Small intestine (tissue), 7 donors: Measurements from ENCODE around the gene EPN3. TPM values are rescaled to one million over a fixed set of nuclear protein-coding genes. Genes with fewer than 3 reads are reported as not detected.

Experiments used
- DNase-seq, 2 donors: peaks; one replicate each; pipeline versions ENCODE4 v3.0.0 to v3.0.0-alpha.2; 2013
- FAIRE-seq: peaks from 2 replicates; lab custom pipeline; 2012; peaks lifted over from hg19 to GRCh38; lab: Jason Lieb, UNC
- H3K27ac ChIP-seq, 3 donors: one replicate each; pipeline ENCODE4 v1.5.1; 2013; ENCODE audit warnings: low read length in 2 of 3, mild to moderate bottlenecking in 2 of 3, control low read depth in 1 of 3, inconsistent platforms in 1 of 3, low read depth in 1 of 3, moderate library complexity in 1 of 3
- H3K27me3 ChIP-seq, 3 donors: one replicate each; pipeline ENCODE4 v1.6.1; 2013; ENCODE audit warnings: low read length in 3 of 3, inconsistent platforms in 1 of 3; ENCODE audit not compliant: control insufficient read depth in 3 of 3, insufficient read depth in 3 of 3
- H3K36me3 ChIP-seq, 3 donors: one replicate each; pipeline ENCODE4 v1.6.1; 2013; ENCODE audit warnings: low read length in 3 of 3, inconsistent platforms in 1 of 3, low read depth in 1 of 3, mild to moderate bottlenecking in 1 of 3, moderate library complexity in 1 of 3; ENCODE audit not compliant: control insufficient read depth in 3 of 3, insufficient read depth in 2 of 3
- H3K4me1 ChIP-seq, 3 donors: one replicate each; pipeline ENCODE4 v1.6.1; 2013; ENCODE audit warnings: low read length in 2 of 3, inconsistent platforms in 1 of 3, low read depth in 1 of 3, mild to moderate bottlenecking in 1 of 3, moderate library complexity in 1 of 3; ENCODE audit not compliant: control insufficient read depth in 3 of 3, insufficient read depth in 2 of 3
- H3K4me3 ChIP-seq, 3 donors: one replicate each; pipeline ENCODE4 v1.5.1; 2013; ENCODE audit warnings: low read length in 3 of 3, control low read depth in 1 of 3, inconsistent platforms in 1 of 3, low read depth in 1 of 3, mild to moderate bottlenecking in 1 of 3, moderate library complexity in 1 of 3
- H3K9me3 ChIP-seq, 2 donors: one replicate each; pipeline ENCODE4 v1.6.1; 2013; ENCODE audit warnings: low read depth in 1 of 2, low read length in 1 of 2; ENCODE audit not compliant: control insufficient read depth in 2 of 2, insufficient read depth in 1 of 2
- WGBS, 3 donors: extraction: QIAGEN DNeasy Blood & Tissue Kit; methylation state at CpG; one replicate each; pipeline ENCODE4 v1.1.7; 2013; 5-methylcytosine and 5-hydroxymethylcytosine counted together
- polyA plus RNA-seq, 4 donors: library from polyadenylated mRNA; stranded (reverse) in 3 of 4; unstranded in 1 of 4; fragments of 200-250 nt in 3 of 4; fragments of 120-200 nt in 1 of 4; gene quantifications; one replicate each; pipeline versions ENCODE4 v1.2.1 to v1.2.3, GENCODE V29; 2013
- donor health status: healthy with polysubstance abuse.
- donor health status: control.
- donor health status: control.
- donor health status: Bipolar disorder and iron deficiency.
- donor health status: healthy.

The EPN3 gene
- polyA plus RNA-seq, 4 donors: 5.4 to 28.1 (median 11.5) TPM

- WGBS, 3 donors: 46 to 59% (median 57%) methylated on average over 7 of the region's 7 CpGs
- no peak overlapping the region for H3K27ac ChIP-seq
- no peak overlapping the region for H3K4me3 ChIP-seq
- no peak for DNase-seq
- FAIRE-seq: no peak
- peaks cover 0 to 11% (median 0%) of the 10 kb centered on the region in 3 donors for H3K27me3 ChIP-seq
- H3K9me3 ChIP-seq: peaks cover 0 to 8% of the 10 kb centered on the region in 2 donors
- peaks cover 0 to 4% (median 0%) of the 10 kb centered on the region in 3 donors for H3K4me1 ChIP-seq
- no peaks in the 10 kb centered on the region for H3K36me3 ChIP-seq
These were observed 51.1 kb downstream of the EPN3 start for GRCh38 chr17:50583641-50584040.

GRCh38 chr17:50584116-50584515 lies 51.6 kb downstream of the EPN3 start:
- 77 to 93% (median 82%) methylated on average over 4 of the region's 4 CpGs for WGBS, 3 donors
- no peaks in the 10 kb centered on the region for H3K36me3 ChIP-seq
- FAIRE-seq (no peak), DNase-seq (no peak)
- no peak overlapping the region for H3K27ac ChIP-seq
- H3K4me1 ChIP-seq: peaks cover 0 to 6% (median 0%) of the 10 kb centered on the region in 3 donors
- H3K4me3 ChIP-seq: no peak overlapping the region
- H3K27me3 ChIP-seq: peaks cover 0 to 11% (median 0%) of the 10 kb centered on the region in 3 donors
- peaks cover 0 to 8% of the 10 kb centered on the region in 2 donors for H3K9me3 ChIP-seq

GRCh38 chr17:50584749-50585148 lies 52.2 kb downstream of the EPN3 start:
- Histone ChIP-seq H3K36me3 (no peaks in the 10 kb centered on the region), H3K27ac (no peak overlapping the region), H3K27me3 (peaks cover 0 to 11% (median 0%) of the 10 kb centered on the region in 3 donors), H3K4me1 (peaks cover 0 to 6% (median 0%) of the 10 kb centered on the region in 3 donors), H3K4me3 (no peak overlapping the region), H3K9me3 (peaks cover 0 to 8% of the 10 kb centered on the region in 2 donors)
- no peak for FAIRE-seq
- DNase-seq: no peak
- WGBS, 3 donors: 83 to 90% (median 88%) methylated on average over 6 of the region's 6 CpGs

GRCh38 chr17:50585346-50585745 lies 52.8 kb downstream of the EPN3 start:
- no peak for FAIRE-seq

GRCh38 chr17:50585891-50586290 lies 53.4 kb downstream of the EPN3 start:
- no peak overlapping the region for H3K27ac ChIP-seq
- H3K4me3 ChIP-seq: no peak overlapping the region
- peaks cover 0 to 8% of the 10 kb centered on the region in 2 donors for H3K9me3 ChIP-seq
- H3K4me1 ChIP-seq: peaks cover 0 to 6% (median 0%) of the 10 kb centered on the region in 3 donors
- FAIRE-seq: no peak
- peaks cover 0 to 2% (median 0%) of the 10 kb centered on the region in 3 donors for H3K36me3 ChIP-seq
- 65 to 81% (median 77%) methylated on average over 8 of the region's 8 CpGs for WGBS, 3 donors
- H3K27me3 ChIP-seq: peaks cover 0 to 11% (median 0%) of the 10 kb centered on the region in 3 donors
- DNase-seq: no peak

More at GRCh38 chr17:50585346-50585745, 52.8 kb downstream of the EPN3 start:
- Histone ChIP-seq H3K9me3 (peaks cover 0 to 8% of the 10 kb centered on the region in 2 donors), H3K27ac (no peak overlapping the region), H3K27me3 (peaks cover 0 to 11% (median 0%) of the 10 kb centered on the region in 3 donors), H3K4me1 (peaks cover 0 to 6% (median 0%) of the 10 kb centered on the region in 3 donors), H3K4me3 (no peak overlapping the region), H3K36me3 (no peaks in the 10 kb centered on the region)
- WGBS, 3 donors: 77 to 90% (median 82%) methylated on average over 4 of the region's 4 CpGs
- no peak for DNase-seq

GRCh38 chr17:50586421-50587247 lies 54.1 kb downstream of the EPN3 start:
- WGBS, 3 donors: 87 to 88% (median 88%) methylated on average over 9 of the region's 9 CpGs
- Histone ChIP-seq H3K4me3 (no peak overlapping the region), H3K9me3 (peaks cover 0 to 6% of the 10 kb centered on the region in 2 donors), H3K4me1 (peaks cover 0 to 6% (median 0%) of the 10 kb centered on the region in 3 donors), H3K27me3 (peaks cover 0 to 11% (median 0%) of the 10 kb centered on the region in 3 donors), H3K27ac (no peak overlapping the region), H3K36me3 (peaks cover 0 to 2% (median 0%) of the 10 kb centered on the region in 3 donors)
- no peak for FAIRE-seq
- DNase-seq: no peak

GRCh38 chr17:50587571-50587970 lies 55.0 kb downstream of the EPN3 start:
- DNase-seq (no peak), FAIRE-seq (no peak)
- Histone ChIP-seq H3K4me1 (peaks cover 0 to 6% (median 0%) of the 10 kb centered on the region in 3 donors), H3K27ac (no peak overlapping the region), H3K27me3 (peaks cover 0 to 11% (median 0%) of the 10 kb centered on the region in 3 donors), H3K9me3 (no peaks in the 10 kb centered on the region), H3K4me3 (no peak overlapping the region), H3K36me3 (peaks cover 0 to 2% (median 0%) of the 10 kb centered on the region in 3 donors)
- 79 to 88% (median 81%) methylated on average over 9 of the region's 9 CpGs for WGBS, 3 donors

- peaks cover 0 to 6% (median 0%) of the 10 kb centered on the region in 3 donors for H3K4me1 ChIP-seq
- DNase-seq (no peak), FAIRE-seq (no peak)
- H3K36me3 ChIP-seq: peaks cover 0 to 2% (median 0%) of the 10 kb centered on the region in 3 donors
- no peak overlapping the region for H3K27ac ChIP-seq
- WGBS, 3 donors: 43 to 63% (median 57%) methylated on average over 18 of the region's 18 CpGs
- H3K27me3 ChIP-seq: peaks cover 0 to 11% (median 0%) of the 10 kb centered on the region in 3 donors
- no peaks in the 10 kb centered on the region for H3K9me3 ChIP-seq
- no peak overlapping the region for H3K4me3 ChIP-seq
These were observed 56.0 kb downstream of the EPN3 start for GRCh38 chr17:50588391-50589049.
